Right lobe of liver (tissue), 6 donors: Measurements from ENCODE around the gene ADGRE1. TPM values are rescaled to one million over a fixed set of nuclear protein-coding genes. Genes with fewer than 3 reads are reported as not detected.

Experiments
- ATAC-seq, 4 donors: fragments of 200-7000 bp; cut with Tn5 transposase; one replicate each; pipeline ENCODE4 v1.9.1; 2020; ENCODE audit warnings: mild to moderate bottlenecking in 4 of 4, moderate library complexity in 4 of 4
- DNase-seq, 3 donors: peaks; one replicate each; pipeline ENCODE4 v3.0.0-alpha.2; 2020
- H3K27ac ChIP-seq, 3 donors: fragments of 200-600 bp; one replicate each; pipeline ENCODE4 v1.8.0; 2022
- H3K27me3 ChIP-seq, 2 donors: fragments of 200-600 bp; one replicate each; pipeline ENCODE4 v1.8.0; 2022
- H3K36me3 ChIP-seq, 4 donors: fragments of 200-600 bp; sonication (generic) in 1 of 4; one replicate each; pipeline versions ENCODE4 v1.5.1 to v1.8.0; 2017 to 2022; ENCODE audit warnings: control low read depth in 1 of 4
- H3K4me1 ChIP-seq, 4 donors: fragments of 200-600 bp; sonication (generic) in 1 of 4; one replicate each; pipeline versions ENCODE4 v1.5.1 to v1.8.0; 2017 to 2022; ENCODE audit warnings: control low read depth in 1 of 4
- H3K4me3 ChIP-seq, 3 donors: fragments of 200-600 bp; one replicate each; pipeline ENCODE4 v1.8.0; 2022
- H3K9me3 ChIP-seq, 4 donors: fragments of 200-600 bp; sonication (generic) in 1 of 4; one replicate each; pipeline versions ENCODE4 v1.5.1 to v1.8.0; 2017 to 2022; ENCODE audit warnings: control low read depth in 1 of 4
- CTCF ChIP-seq, 4 donors: fragments of 200-600 bp in 3 of 4; fragments of 450-650 bp in 1 of 4; IDR thresholded peaks; one replicate each; pipeline versions ENCODE4 v1.5.1 to v1.8.0; 2016 to 2022; ENCODE audit warnings: antibody characterized with exemption in 4 of 4, mild to moderate bottlenecking in 2 of 4
- POLR2A ChIP-seq: fragments of 450-650 bp; IDR thresholded peaks from one replicate; pipeline ENCODE4 v1.6.1; 2017; ENCODE audit warnings: antibody characterized with exemption, mild to moderate bottlenecking
- WGBS: methylation state at CpG from one replicate; pipeline ENCODE4 v1.1.6; 2018; ENCODE audit warnings: low coverage, low lambda C conversion rate; ENCODE audit not compliant: insufficient coverage; ENCODE audit errors: missing lambda C conversion rate; 5-methylcytosine and 5-hydroxymethylcytosine counted together
- intact Hi-C, 2 donors: fragments of 100-400 bp; cut with DNase I; formaldehyde crosslinking; loops; one replicate each; pipeline versions ENCODE4 v1.11.2 to v1.14.1; 2022
- small RNA-seq, 2 experiments: library from RNA; depleted of rRNA; stranded (forward); fragments of <200 nt; gene quantifications; one replicate each; pipeline ENCODE3, GENCODE V24; 2016
- total RNA-seq, 6 experiments: library from RNA; depleted of rRNA in 2 of 6; stranded (reverse); fragments of >200 nt in 2 of 6; fragmentation: NEBNext Ultra II Directional in 3 of 6; extraction: Animal tissue kit (Norgen Biotek cat#: 25700) in 3 of 6; gene quantifications; one replicate each; pipeline versions ENCODE4 v1.1.0 to v1.2.4, GENCODE V29; 2016 to 2023
- donor health status: DM: no; HTN: yes; CAD: no.
- donor health status: DM: no; HTN: no; CAD: no.
- donor health status: DM: no; HTN: no; CAD: no.
- donor health status: DM: no; HTN: yes; CAD: no.
- donor health status: DM: no; HTN: yes; CAD: no.

ADGRE1 gene
- total RNA-seq, 6 experiments from 2014 or later = 0.18 to 3.3 (median 0.75) TPM

- TF ChIP-seq CTCF (IDR thresholded peaks at IDR 0.05) (no peak), POLR2A (no peak)
- 52% methylated on average over 3 of the region's 3 CpGs for WGBS
- no peak overlapping the region for H3K4me3 ChIP-seq
- DNase-seq (no peak), ATAC-seq (peak in 1 of 4 donors; percentile 11)
- H3K9me3 ChIP-seq = no peaks in the 10 kb centered on the region
- H3K4me1 ChIP-seq = no peaks in the 10 kb centered on the region
- intact Hi-C loops = no loop called here
- H3K27me3 ChIP-seq = no peaks in the 10 kb centered on the region
- no peaks in the 10 kb centered on the region for H3K36me3 ChIP-seq
- H3K27ac ChIP-seq = no peak overlapping the region
Observed at GRCh38 chr19:6988257-6988656, 100.9 kb downstream of the ADGRE1 start.

Small RNA genes lying within 50 kb of the gene (small RNA-seq; reads per million reads assigned to genes)
- 0 reads per million in 2 experiments for gene RF00017

Other genes starting within 250 kb of the ADGRE1 start
- 10 to 100 TPM in 3 of 6 experiments, 1 to 10 TPM in 3; 6.4 to 71.1 (median 14.6) TPM for gene TNFSF14, start 217.4 kb upstream of the ADGRE1 start, total RNA-seq
- gene C3, start 166.9 kb upstream of the ADGRE1 start, total RNA-seq = over 10,000 TPM; 10,569 to 17,502 (median 15,749) TPM
- gene GPR108, start 150.0 kb upstream of the ADGRE1 start, total RNA-seq = 10 to 100 TPM; 22.3 to 53.0 (median 41.3) TPM
- gene TRIP10, start 147.9 kb upstream of the ADGRE1 start, total RNA-seq = 10 to 100 TPM in 2 of 6 experiments, 1 to 10 TPM in 4; 7.5 to 14.9 (median 9.3) TPM
- 1 to 10 TPM in 4 of 6 experiments, under 1 TPM in 2; 0.72 to 2.3 (median 1.3) TPM for gene SH2D3A, start 120.1 kb upstream of the ADGRE1 start, total RNA-seq
- gene VAV1, start 114.9 kb upstream of the ADGRE1 start, total RNA-seq = 1 to 10 TPM; 1.1 to 7.9 (median 3.1) TPM
- gene MBD3L2B, start 133.9 kb downstream of the ADGRE1 start, total RNA-seq = not detected
- not detected for gene MBD3L5, start 143.0 kb downstream of the ADGRE1 start, total RNA-seq
- not detected for gene MBD3L4, start 152.6 kb downstream of the ADGRE1 start, total RNA-seq
- gene MBD3L2, start 161.7 kb downstream of the ADGRE1 start, total RNA-seq = not detected
- not detected for gene MBD3L3, start 171.1 kb downstream of the ADGRE1 start, total RNA-seq
- 1 to 10 TPM; 3.2 to 3.9 (median 3.5) TPM for gene ZNF557, start 182.1 kb downstream of the ADGRE1 start, total RNA-seq